HG03108 (cell line): Measurements from ENCODE around the gene E2F4.

Experiments
- ATAC-seq: cut with Tn5 transposase; IDR thresholded peaks from one replicate; pipeline ENCODE4 v1.9.1; 2021; ENCODE audit warnings: moderate library complexity; ENCODE audit not compliant: unreplicated experiment

E2F4 gene

GRCh38 chr16:67157892-67158635, 33.9 kb upstream of the E2F4 start:
- no peak for ATAC-seq

- peak; percentile 42 for ATAC-seq
These were observed 33.0 kb upstream of the E2F4 start for GRCh38 chr16:67158637-67159600.

- no peak for ATAC-seq
These were observed 30.3 kb upstream of the E2F4 start for GRCh38 chr16:67161595-67162058.

GRCh38 chr16:67162506-67163163, 29.3 kb upstream of the E2F4 start:
- no peak for ATAC-seq

GRCh38 chr16:67163164-67163998, 28.6 kb upstream of the E2F4 start:
- ATAC-seq, result no peak

- ATAC-seq, result no peak
These were observed 27.9 kb upstream of the E2F4 start for GRCh38 chr16:67163999-67164558.

- no peak for ATAC-seq
These were observed 27.3 kb upstream of the E2F4 start, which contains the start of gene HSF4 for GRCh38 chr16:67164599-67165061. TSS of gene HSF4 (plus strand) at chr16:67164745. CDS start at chr16:67164812, 67 bp downstream.

- no peak for ATAC-seq
These were observed 26.6 kb upstream of the E2F4 start for GRCh38 chr16:67165121-67166078.

GRCh38 chr16:67166110-67166547, 25.8 kb upstream of the E2F4 start:
- no peak for ATAC-seq

- no peak for ATAC-seq
These were observed 25.3 kb upstream of the E2F4 start for GRCh38 chr16:67166598-67167168.

GRCh38 chr16:67167588-67167987, 24.4 kb upstream of the E2F4 start:
- no peak for ATAC-seq

GRCh38 chr16:67169011-67169451, 22.9 kb upstream of the E2F4 start:
- no peak for ATAC-seq

GRCh38 chr16:67169642-67170167, 22.2 kb upstream of the E2F4 start:
- ATAC-seq, result peak; percentile 1

- ATAC-seq, result peak; percentile 37
These were observed 21.6 kb upstream of the E2F4 start, which contains the start of gene NOL3 for GRCh38 chr16:67170168-67170948. TSS of gene NOL3 (plus strand) at chr16:67170538.

GRCh38 chr16:67170949-67171649, 20.9 kb upstream of the E2F4 start:
- no peak for ATAC-seq

- ATAC-seq, result no peak
These were observed 18.6 kb upstream of the E2F4 start for GRCh38 chr16:67173323-67173722.
